Measurements from ENCODE around the gene SSTR3.

The SSTR3 gene

GRCh38 chr22:37167176-37167980 is 44.9 kb downstream of the SSTR3 start:
- no peak for DNase-seq (ENCODE audit: low read depth in 2 of 2)

- DNase-seq (ENCODE audit: low read depth in 2 of 2) = peak; percentile 64 to 79
Observed at GRCh38 chr22:37166675-37167066, 45.6 kb downstream of the SSTR3 start.

- no peak for DNase-seq (ENCODE audit: low read depth in 2 of 2)
Observed at GRCh38 chr22:37165940-37166674, 46.2 kb downstream of the SSTR3 start.

GRCh38 chr22:37165066-37165465 is 47.2 kb downstream of the SSTR3 start:
- DNase-seq (ENCODE audit: low read depth in 2 of 2) = no peak

DNA sequence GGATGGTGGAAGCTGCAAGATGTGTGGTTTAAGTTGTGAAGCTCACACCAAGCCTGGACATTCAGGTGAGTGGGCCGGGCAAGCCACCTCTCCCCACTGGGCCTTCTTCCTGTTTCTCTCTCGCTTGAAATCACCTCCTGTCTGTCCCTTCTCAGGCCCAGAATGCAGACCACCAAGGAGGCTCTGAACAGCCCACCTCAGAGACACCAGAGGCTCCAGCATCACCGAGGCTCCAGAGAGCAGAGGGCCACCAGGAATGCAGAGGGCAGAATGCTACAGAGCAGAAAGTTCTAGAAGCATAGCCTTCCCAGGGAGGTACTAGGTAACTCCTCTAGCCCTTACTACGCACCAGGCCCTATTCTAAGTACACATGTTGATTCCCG is 47.8 kb downstream of the SSTR3 start:
- DNase-seq (ENCODE audit: low read depth in 2 of 2) = no peak

GRCh38 chr22:37163575-37164504 is 48.4 kb downstream of the SSTR3 start:
- DNase-seq (ENCODE audit: low read depth in 2 of 2) = peak; percentile 80 to 82

GRCh38 chr22:37163096-37163489 is 49.2 kb downstream of the SSTR3 start:
- no peak for DNase-seq (ENCODE audit: low read depth in 2 of 2)

DNA sequence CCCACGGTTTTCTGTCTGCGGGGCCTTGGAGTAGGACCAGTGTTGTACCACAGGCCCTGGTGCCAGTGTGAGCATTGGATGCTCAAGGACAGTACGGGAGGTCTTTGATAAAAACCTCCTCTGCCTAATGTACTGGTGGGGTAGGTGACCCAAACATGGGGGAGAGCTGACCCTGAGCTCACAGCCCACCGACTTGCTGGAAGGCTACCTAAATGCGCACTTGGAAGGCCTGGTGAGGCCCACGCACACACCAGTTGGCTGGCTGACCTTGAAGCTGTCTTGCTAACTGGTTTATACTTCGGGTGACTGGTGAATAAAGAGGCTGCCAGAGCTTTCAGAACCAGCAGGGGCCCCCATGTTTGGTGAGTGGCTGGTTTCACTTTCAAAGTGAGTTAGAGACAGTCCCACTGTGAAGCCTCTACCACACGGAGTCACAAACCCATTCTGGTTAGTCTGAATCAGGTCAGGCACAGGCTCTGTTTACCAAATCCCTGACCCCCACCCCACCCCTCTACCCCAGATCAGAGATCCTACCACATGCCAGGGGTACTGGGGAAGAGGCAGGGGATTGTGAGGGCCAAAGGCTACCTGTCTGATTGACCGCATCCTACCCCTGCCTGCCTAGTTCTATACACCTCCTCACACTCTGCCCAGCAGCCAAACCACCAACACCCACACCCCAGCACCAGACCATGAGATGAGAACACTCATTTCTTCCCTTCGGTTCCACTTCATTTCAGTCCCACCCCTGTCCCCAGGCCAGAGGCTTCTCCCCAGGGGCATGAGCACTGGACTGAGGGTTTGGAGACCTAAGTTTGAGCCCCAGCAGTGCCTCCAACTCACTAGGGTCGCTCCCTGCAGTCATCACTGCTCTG is 49.8 kb downstream of the SSTR3 start:
- DNase-seq (ENCODE audit: low read depth in 2 of 2) = peak; percentile 76

DNA sequence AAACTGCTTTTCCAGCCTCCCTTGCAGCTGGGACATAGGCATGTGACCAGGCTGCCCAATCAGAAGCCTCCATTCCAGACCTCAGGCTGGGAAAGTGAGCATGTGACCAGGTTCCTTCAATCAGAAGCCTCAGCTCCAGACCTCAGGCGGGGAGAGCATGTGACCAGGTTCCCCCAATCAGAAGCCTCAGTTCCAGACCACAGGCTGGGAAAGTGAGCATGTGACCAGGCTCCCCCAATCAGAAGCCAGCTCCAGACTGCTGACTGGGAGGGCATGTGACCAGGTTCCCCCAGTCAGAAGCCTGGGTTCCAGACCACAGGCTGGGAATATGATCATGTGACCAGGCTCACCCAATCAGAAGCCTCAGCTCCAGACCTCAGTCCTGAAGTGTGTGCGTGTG is 50.8 kb downstream of the SSTR3 start:
- DNase-seq (ENCODE audit: low read depth in 2 of 2) = no peak

GRCh38 chr22:37160027-37160426 is 52.2 kb downstream of the SSTR3 start:
- DNase-seq (ENCODE audit: low read depth in 2 of 2) = no peak

GRCh38 chr22:37158963-37159290 is 53.4 kb downstream of the SSTR3 start:
- no peak for DNase-seq (ENCODE audit: low read depth in 2 of 2)

DNA sequence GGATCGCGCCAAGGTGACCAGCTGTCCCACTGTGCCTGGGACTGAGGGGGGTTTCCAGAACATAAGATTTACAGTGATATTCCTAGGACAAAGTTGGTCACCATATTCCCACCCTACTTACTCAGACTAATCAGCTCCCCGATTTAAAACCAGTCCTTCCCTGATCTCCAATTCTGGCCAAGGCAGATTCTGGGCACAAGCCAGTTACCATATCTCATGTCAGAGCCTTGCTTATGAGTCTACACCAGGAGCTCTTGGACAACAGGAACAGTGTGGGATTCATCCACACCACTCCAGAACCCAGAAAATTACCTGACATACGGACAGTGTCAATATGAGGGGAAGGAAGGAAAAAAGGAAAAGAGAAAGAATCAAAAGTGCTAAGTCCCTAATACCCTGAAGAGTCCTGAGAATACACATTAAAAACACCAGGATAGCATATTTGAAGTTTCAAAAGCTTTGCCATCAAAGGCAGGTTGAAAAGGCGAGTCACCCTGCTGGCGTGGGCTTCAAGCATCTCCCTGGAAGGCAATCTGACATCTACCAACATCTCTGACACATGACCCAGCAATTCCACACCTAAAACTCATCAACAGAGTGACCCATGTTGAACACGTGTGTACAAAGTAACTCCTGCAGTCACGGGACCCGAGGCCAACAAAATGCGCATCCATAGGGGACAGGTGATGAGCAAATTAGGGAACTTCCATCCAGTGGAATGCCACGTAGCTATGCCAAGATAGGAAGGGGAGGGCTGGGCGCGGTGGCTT is 54.6 kb downstream of the SSTR3 start:
- DNase-seq (ENCODE audit: low read depth in 2 of 2) = no peak

DNA sequence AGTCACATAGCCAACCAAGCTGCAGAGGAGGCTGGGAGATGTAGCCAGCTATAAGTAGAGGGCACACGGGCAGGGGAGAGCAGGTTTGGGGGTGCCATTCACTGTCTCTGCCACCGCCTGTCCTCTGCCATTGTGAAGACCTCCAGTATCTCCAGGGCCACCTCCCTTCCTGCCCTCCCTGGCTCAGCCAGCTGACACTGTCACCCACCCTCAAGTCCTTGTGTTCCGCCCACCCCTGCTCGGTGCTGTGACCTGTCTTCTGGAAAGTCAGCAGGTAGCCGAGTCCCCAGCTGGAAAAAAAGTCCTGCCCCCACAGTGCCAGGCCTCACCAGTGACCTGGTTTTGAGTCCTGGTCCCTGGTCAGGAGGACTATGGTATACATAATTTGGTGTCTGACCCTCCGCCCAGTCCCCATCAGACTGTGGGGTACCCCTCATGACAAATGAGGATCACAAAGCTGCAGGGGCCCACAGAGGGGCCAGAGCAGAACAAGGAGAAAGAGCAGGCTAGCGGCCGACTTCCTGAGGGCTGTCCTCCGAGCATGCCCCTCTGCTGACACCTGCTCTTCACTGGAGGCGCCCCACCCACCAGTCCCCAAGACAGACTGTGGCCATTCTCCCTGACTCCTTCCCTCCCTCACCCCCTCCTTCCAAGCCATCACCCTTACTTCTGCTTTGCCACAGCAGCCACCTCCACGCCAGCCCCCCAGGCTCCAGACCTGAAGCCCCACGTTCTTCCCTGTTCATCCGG is 55.4 kb downstream of the SSTR3 start:
- DNase-seq (ENCODE audit: low read depth in 2 of 2) = no peak

- no peak for DNase-seq (ENCODE audit: low read depth in 2 of 2)
Observed at GRCh38 chr22:37155971-37156370, 56.3 kb downstream of the SSTR3 start.

DNA sequence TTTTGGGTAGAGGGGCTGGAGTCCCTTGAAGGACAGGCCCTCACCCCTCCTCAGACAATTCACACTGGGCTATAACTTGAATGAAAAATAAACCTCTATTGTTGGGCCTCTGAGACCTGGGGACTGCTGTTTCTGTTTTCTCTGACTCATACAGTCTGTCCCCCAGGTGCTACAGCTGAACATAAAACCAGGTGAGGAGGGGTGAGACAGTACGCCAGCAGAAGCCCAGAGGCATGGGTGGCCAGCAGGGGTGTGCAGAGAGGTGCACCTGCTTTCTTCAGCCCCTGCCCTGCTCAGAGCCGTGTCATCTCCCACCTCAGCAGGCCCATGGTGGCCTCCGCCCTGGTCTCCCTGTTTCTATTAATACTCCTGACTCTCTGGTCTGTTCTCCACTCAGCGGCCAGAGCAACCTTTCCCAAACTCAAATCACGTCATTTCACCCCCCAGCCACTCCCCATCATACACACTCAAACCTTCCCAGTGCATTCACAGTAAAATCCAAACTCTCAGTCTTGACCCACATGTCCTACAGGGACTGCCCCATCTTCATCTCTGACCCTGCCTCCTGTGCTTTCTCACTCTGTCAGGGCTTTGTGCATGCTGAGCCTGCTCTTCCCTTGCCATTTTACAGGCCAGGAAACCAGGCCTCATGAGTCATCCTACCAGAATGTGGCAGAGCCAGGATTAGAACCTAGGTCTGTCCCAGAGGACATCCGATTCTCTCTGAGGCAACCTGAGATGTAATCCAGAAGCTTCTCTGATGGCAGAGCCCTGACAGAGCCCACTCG is 57.2 kb downstream of the SSTR3 start:
- no peak for DNase-seq (ENCODE audit: low read depth in 2 of 2)

Measured in stimulated activated CD4-positive, alpha-beta T cell treated with anti-CD3 and anti-CD28 coated beads, Interleukin-15, amount 100 ng/mL, for 48 hours (primary cell).